Renal cortical epithelial cell (primary cell): ENCODE data around the gene GBX2. TPM values are rescaled to one million over a fixed set of nuclear protein-coding genes. Genes with fewer than 3 reads are reported as not detected.

Experiments
- DNase-seq: peaks from one replicate; pipeline ENCODE4 v3.0.0-alpha.2; 2011; ENCODE audit warnings: low read depth
- total RNA-seq: library from RNA; depleted of rRNA; stranded (reverse); fragments of >200 nt; gene quantifications from 2 replicates; pipeline ENCODE4 v1.2.3, GENCODE V29; 2014

GBX2 gene
- 1.0 TPM in 1 of 2 replicates, not detected in the other for total RNA-seq

- DNase-seq, result peak; percentile 36
Observed at GRCh38 chr2:236168110-236169080, at the start of gene GBX2. Gene GBX2 (minus strand): TSS chr2:236168386. CDS start chr2:236167971, 415 bp downstream.

GRCh38 chr2:236217926-236218325 is 49.7 kb upstream of the GBX2 start:
- DNase-seq, result no peak

- DNase-seq, result no peak
Observed at GRCh38 chr2:236216711-236217110, 48.5 kb upstream of the GBX2 start.

GRCh38 chr2:236215761-236216333 is 47.7 kb upstream of the GBX2 start:
- DNase-seq, result no peak

- DNase-seq, result no peak
Observed at GRCh38 chr2:236215196-236215595, 47.0 kb upstream of the GBX2 start.

- DNase-seq, result no peak
Observed at GRCh38 chr2:236214376-236214995, 46.3 kb upstream of the GBX2 start.

GRCh38 chr2:236211296-236211695 is 43.1 kb upstream of the GBX2 start:
- no peak for DNase-seq

- no peak for DNase-seq
Observed at GRCh38 chr2:236210536-236210935, 42.4 kb upstream of the GBX2 start.

GRCh38 chr2:236209996-236210395 is 41.8 kb upstream of the GBX2 start:
- DNase-seq, result no peak

- no peak for DNase-seq
Observed at GRCh38 chr2:236209535-236209934, 41.3 kb upstream of the GBX2 start.

GRCh38 chr2:236208019-236208926 is 40.1 kb upstream of the GBX2 start:
- no peak for DNase-seq

- no peak for DNase-seq
Observed at GRCh38 chr2:236207472-236207871, 39.3 kb upstream of the GBX2 start.

GRCh38 chr2:236205867-236206645 is 37.9 kb upstream of the GBX2 start:
- DNase-seq, result no peak

GRCh38 chr2:236204953-236205352 is 36.8 kb upstream of the GBX2 start:
- no peak for DNase-seq

GRCh38 chr2:236200378-236200777 is 32.2 kb upstream of the GBX2 start:
- no peak for DNase-seq

GRCh38 chr2:236196366-236196765 is 28.2 kb upstream of the GBX2 start:
- no peak for DNase-seq

GRCh38 chr2:236195726-236196125 is 27.5 kb upstream of the GBX2 start:
- no peak for DNase-seq

GRCh38 chr2:236194786-236195185 is 26.6 kb upstream of the GBX2 start:
- DNase-seq, result no peak

- DNase-seq, result no peak
Observed at GRCh38 chr2:236193026-236193425, 24.8 kb upstream of the GBX2 start.

- no peak for DNase-seq
Observed at GRCh38 chr2:236190674-236191073, 22.5 kb upstream of the GBX2 start.

GRCh38 chr2:236184701-236185100 is 16.5 kb upstream of the GBX2 start:
- no peak for DNase-seq
